Measurements from ENCODE around the gene PPP1R3C.

- no peak for TF ChIP-seq TAF1 (IDR thresholded peaks at IDR 0.05; ENCODE audit: borderline replicate concordance, low read depth, low read length)
- TF ChIP-seq POLR2A (IDR thresholded peaks at IDR 0.05; ENCODE audit: low read depth, low read length), result no peak
- TF ChIP-seq POLR2AphosphoS5 (IDR thresholded peaks at IDR 0.05; ENCODE audit: low read depth, low read length), result no peak
Measured at GRCh38 chr10:91630625-91631024, 2.2 kb downstream of the PPP1R3C start.
